Keratinocyte (primary cell): Measurements from ENCODE around the gene RNF123. TPM values are rescaled to one million over a fixed set of nuclear protein-coding genes. Genes with fewer than 3 reads are reported as not detected.

Experiments
- DNase-seq: peaks from one replicate; pipeline ENCODE4 v3.0.0-alpha.2; 2011; ENCODE audit warnings: low read depth, missing footprints, low spot score
- FAIRE-seq: peaks from 2 replicates; lab custom pipeline; 2011; peaks lifted over from hg19 to GRCh38; lab: Jason Lieb, UNC
- H2AFZ ChIP-seq: 2 replicates; pipeline ENCODE4 v1.6.0; 2012; ENCODE audit warnings: low read length, control low read depth, inconsistent platforms; ENCODE audit not compliant: control insufficient read depth
- H3K27ac ChIP-seq: 2 replicates; pipeline ENCODE4 v1.5.1; 2011; ENCODE audit warnings: low read length; ENCODE audit not compliant: control insufficient read depth, insufficient read depth
- H3K27me3 ChIP-seq: 3 replicates; pipeline ENCODE4 v1.6.0; 2011; ENCODE audit warnings: low read length; ENCODE audit not compliant: control insufficient read depth, insufficient read depth; ENCODE audit errors: extremely low read depth
- H3K36me3 ChIP-seq, 2 experiments: 2 replicates in 1 of 2; 3 replicates in 1 of 2; pipeline ENCODE4 v1.5.1; 2011; ENCODE audit warnings: low read length in 2 of 2, mild to moderate bottlenecking in 1 of 2; ENCODE audit not compliant: control insufficient read depth in 2 of 2, insufficient read depth in 2 of 2; ENCODE audit errors: extremely low read depth in 1 of 2
- H3K4me1 ChIP-seq: 3 replicates; pipeline ENCODE4 v1.5.1; 2011; ENCODE audit warnings: low read length; ENCODE audit not compliant: control insufficient read depth, insufficient read depth; ENCODE audit errors: extremely low read depth
- H3K4me2 ChIP-seq: 3 replicates; pipeline ENCODE4 v1.6.0; 2011; ENCODE audit warnings: low read depth, low read length; ENCODE audit not compliant: control insufficient read depth, insufficient read depth; ENCODE audit errors: extremely low read depth
- H3K4me3 ChIP-seq, 3 experiments: fragments of 200-600 bp in 1 of 3; sonication (generic) in 1 of 3; 2 replicates in 2 of 3; 3 replicates in 1 of 3; pipeline ENCODE4 v1.5.1; 2011 to 2016; ENCODE audit warnings: low read length in 3 of 3, mild to moderate bottlenecking in 3 of 3, control low read depth in 2 of 3, inconsistent platforms in 1 of 3, low read depth in 1 of 3, mixed read lengths in 1 of 3, mixed run types in 1 of 3, moderate library complexity in 1 of 3; ENCODE audit not compliant: control insufficient read depth in 2 of 3, insufficient read depth in 2 of 3; ENCODE audit errors: extremely low read depth in 1 of 3
- H3K79me2 ChIP-seq: 2 replicates; pipeline ENCODE4 v1.6.0; 2012; ENCODE audit warnings: low read length; ENCODE audit not compliant: control insufficient read depth, insufficient read depth
- H3K9ac ChIP-seq: 3 replicates; pipeline ENCODE4 v1.6.0; 2011; ENCODE audit warnings: low read length; ENCODE audit not compliant: control insufficient read depth, insufficient read depth; ENCODE audit errors: extremely low read depth
- H3K9me1 ChIP-seq: 3 replicates; pipeline ENCODE4 v1.6.0; 2011; ENCODE audit warnings: low read length; ENCODE audit not compliant: control insufficient read depth, insufficient read depth; ENCODE audit errors: extremely low read depth
- H3K9me3 ChIP-seq: 2 replicates; pipeline ENCODE4 v1.5.1; 2012; ENCODE audit warnings: low read depth, low read length; ENCODE audit not compliant: control insufficient read depth
- H4K20me1 ChIP-seq: 3 replicates; pipeline ENCODE4 v1.6.0; 2011; ENCODE audit warnings: low read length; ENCODE audit not compliant: control insufficient read depth, insufficient read depth; ENCODE audit errors: extremely low read depth
- CTCF ChIP-seq, 3 experiments: IDR thresholded peaks in 1 of 3; conservative IDR thresholded peaks in 1 of 3; optimal IDR thresholded peaks in 1 of 3; 2 replicates in 2 of 3; 3 replicates in 1 of 3; pipeline versions ENCODE3 to v1.5.1; 2011; ENCODE audit warnings: low read length in 3 of 3, mild to moderate bottlenecking in 3 of 3, moderate library complexity in 2 of 3, control low read depth in 1 of 3, inconsistent platforms in 1 of 3; ENCODE audit not compliant: insufficient read depth in 2 of 3; ENCODE audit errors: extremely low read depth in 1 of 3
- EZH2 ChIP-seq: IDR thresholded peaks from one replicate; pipeline ENCODE4 v1.6.1; 2012; ENCODE audit warnings: inconsistent platforms, mild to moderate bottlenecking, low read length, moderate library complexity
- dilution Hi-C: fragments of 300-500 bp; cut with MboI; formaldehyde crosslinking; loops from one replicate; pipeline ENCODE4 v1.7.0; 2020; ENCODE audit warnings: low sequenced_read_pairs; ENCODE audit not compliant: extremely low pct_ligation_motif_present
- polyA plus RNA-seq, 5 experiments: library from polyadenylated mRNA; depleted of rRNA in 3 of 5; stranded (reverse) in 3 of 5; stranded (forward) in 1 of 5; unstranded in 1 of 5; fragments of >200 nt; gene quantifications; 1 replicate in 1 of 5; 2 replicates in 3 of 5; 3 replicates in 1 of 5; pipeline versions ENCODE4 v1.2.1 to v1.2.3, GENCODE V29; 2011 to 2012; ENCODE audit warnings: missing spikeins in 2 of 5, low read depth in 1 of 5, low replicate concordance in 1 of 5

The RNF123 gene
- polyA plus RNA-seq, 1 donor (not counting 4 experiments of a cell fraction or from before 2014, with no cell fraction given), result 18.1 TPM

- Histone ChIP-seq H3K4me1 (peaks cover 3% of the 10 kb centered on the region), H3K79me2 (no peaks in the 10 kb centered on the region), H3K9me3 (no peaks in the 10 kb centered on the region), H3K9me1 (no peaks in the 10 kb centered on the region), H3K27ac (no peak overlapping the region), H4K20me1 (no peaks in the 10 kb centered on the region), H3K9ac (no peak overlapping the region), H3K4me3 (no peak overlapping the region), H3K36me3 (no peaks in the 10 kb centered on the region), H2AFZ (no peak overlapping the region), H3K27me3 (peaks cover 16% of the 10 kb centered on the region), H3K4me2 (no peak overlapping the region)
- no peak for TF ChIP-seq EZH2
- no peak for TF ChIP-seq CTCF (optimal IDR thresholded peaks at IDR 0.05 in 1 of 3, IDR thresholded peaks at IDR 0.05 in 1 of 3, conservative IDR thresholded peaks at IDR 0.05 in 1 of 3; ENCODE audit: extremely low read depth in 1 of 3, insufficient read depth in 2 of 3, low read length in 3 of 3)
- FAIRE-seq (no peak), DNase-seq (no peak)
- dilution Hi-C loops, result loop anchor here (25.0 kb wide), 1 partner anchor 91 kb away; the partner anchor contains the start of gene BSN
Measured at GRCh38 chr3:49652903-49653415, 36.4 kb upstream of the RNF123 start.

- no peak overlapping the region for H3K4me2 ChIP-seq
- no peaks in the 10 kb centered on the region for H3K79me2 ChIP-seq
- no peak for DNase-seq
- no peaks in the 10 kb centered on the region for H3K9me3 ChIP-seq
- FAIRE-seq, result no peak
- no peaks in the 10 kb centered on the region for H4K20me1 ChIP-seq
- H3K9ac ChIP-seq, result no peak overlapping the region
- no peaks in the 10 kb centered on the region for H3K9me1 ChIP-seq
- no peaks in the 10 kb centered on the region for H3K36me3 ChIP-seq
- no peak for TF ChIP-seq CTCF (optimal IDR thresholded peaks at IDR 0.05 in 1 of 3, IDR thresholded peaks at IDR 0.05 in 1 of 3, conservative IDR thresholded peaks at IDR 0.05 in 1 of 3; ENCODE audit: extremely low read depth in 1 of 3, insufficient read depth in 2 of 3, low read length in 3 of 3)
- TF ChIP-seq EZH2, result no peak
- no peak overlapping the region for H3K4me3 ChIP-seq
- no peak overlapping the region for H3K27ac ChIP-seq
- no peak overlapping the region for H2AFZ ChIP-seq
- dilution Hi-C loops, result loop anchor here (25.0 kb wide), 1 partner anchor 91 kb away; the partner anchor contains the start of gene BSN
- peaks cover 23% of the 10 kb centered on the region for H3K27me3 ChIP-seq
- H3K4me1 ChIP-seq, result peaks cover 3% of the 10 kb centered on the region
Measured at GRCh38 chr3:49653621-49654020, 35.7 kb upstream of the RNF123 start.
